ENCODE measurements around the gene SRRM4. TPM values are rescaled to one million over a fixed set of nuclear protein-coding genes. Genes with fewer than 3 reads are reported as not detected.
A peak's percentile ranks its signal among the peaks of the same experiment; 100 is the strongest.

SRRM4 gene
- total and polyA plus RNA-seq, 2 experiments from 2014 or later = 0.53 to 0.63 TPM

GRCh38 chr12:118946256-118946655, 35.1 kb upstream of the SRRM4 start:
- Histone ChIP-seq H3K4me3 (no peak overlapping the region), H3K27ac (ENCODE audit: low read depth) (no peak overlapping the region), H2AFZ (peak overlapping the region; percentile 32; the same call in 1 of the 2 replicates), H3K36me3 (ENCODE audit: insufficient read depth) (no peaks in the 10 kb centered on the region), H3K9me2 (ENCODE audit: insufficient read depth) (peaks cover 7% of the 10 kb centered on the region; the same call in 1 of the 2 replicates), H3F3A (replicated peaks; ENCODE audit: low read depth) (no peaks in the 10 kb centered on the region), H3K4me2 (no peak overlapping the region), H3K4me1 (ENCODE audit: insufficient read depth) (no peaks in the 10 kb centered on the region), H4K20me1 (replicated peaks; ENCODE audit: insufficient read depth) (no peaks in the 10 kb centered on the region), H3K79me2 (replicated peaks; ENCODE audit: insufficient read depth) (no peaks in the 10 kb centered on the region), H3K27me3 (ENCODE audit: insufficient read depth) (no peaks in the 10 kb centered on the region)
- Mint-ChIP-seq H3K4me1 (no peaks in the 10 kb centered on the region), H3K27ac (no peak overlapping the region), H3K36me3 (ENCODE audit: low read depth) (no peaks in the 10 kb centered on the region), H3K9me3 (no peaks in the 10 kb centered on the region), H3K4me3 (no peak overlapping the region), H3K27me3 (ENCODE audit: insufficient read depth, low read depth, poor library complexity) (peaks cover 3% of the 10 kb centered on the region)
- TF ChIP-seq EZH2phosphoT487 (IDR thresholded peaks at IDR 0.05; ENCODE audit: unreplicated experiment) (no peak), ETS1 (IDR thresholded peaks at IDR 0.05) (no peak), EZH2 (IDR thresholded peaks at IDR 0.05; ENCODE audit: low read depth, unreplicated experiment) (no peak), JUNB (IDR thresholded peaks at IDR 0.05; ENCODE audit: unreplicated experiment) (no peak), NANOG (IDR thresholded peaks at IDR 0.05; ENCODE audit: borderline replicate concordance) (no peak), ZNF114 (CRISPR knock-in tag; IDR thresholded peaks at IDR 0.05) (no peak), CREB1 (CRISPR knock-in tag; IDR thresholded peaks at IDR 0.05; ENCODE audit: low read depth) (no peak)
- DNase-seq (ENCODE audit: low spot score) = no peak
- ATAC-seq = no peak

GRCh38 chr12:118958520-118958919, 22.8 kb upstream of the SRRM4 start:
- Mint-ChIP-seq H3K4me3 (no peak overlapping the region), H3K4me1 (peaks cover 6% of the 10 kb centered on the region; the same call in 2 of the 3 replicates), H3K27ac (no peak overlapping the region), H3K9me3 (peaks cover 10% of the 10 kb centered on the region), H3K36me3 (ENCODE audit: low read depth) (no peaks in the 10 kb centered on the region), H3K27me3 (ENCODE audit: insufficient read depth, low read depth, poor library complexity) (peaks cover 3% of the 10 kb centered on the region)
- Histone ChIP-seq H3F3A (replicated peaks; ENCODE audit: low read depth) (no peaks in the 10 kb centered on the region), H3K4me3 (no peak overlapping the region), H4K20me1 (replicated peaks; ENCODE audit: insufficient read depth) (no peaks in the 10 kb centered on the region), H3K4me1 (ENCODE audit: insufficient read depth) (peaks cover 10% of the 10 kb centered on the region; the same call in 1 of the 2 replicates), H3K4me2 (no peak overlapping the region), H3K27ac (ENCODE audit: low read depth) (no peak overlapping the region), H3K9me2 (ENCODE audit: insufficient read depth) (peaks cover 8% of the 10 kb centered on the region; the same call in 1 of the 2 replicates), H3K27me3 (ENCODE audit: insufficient read depth) (no peaks in the 10 kb centered on the region), H2AFZ (no peak overlapping the region), H3K36me3 (ENCODE audit: insufficient read depth) (no peaks in the 10 kb centered on the region), H3K79me2 (replicated peaks; ENCODE audit: insufficient read depth) (no peaks in the 10 kb centered on the region)
- DNase-seq (ENCODE audit: low spot score) (peak; percentile 46), ATAC-seq (peak; percentile 64)
- TF ChIP-seq CREB1 (CRISPR knock-in tag; IDR thresholded peaks at IDR 0.05; ENCODE audit: low read depth) (no peak), ZNF331 (CRISPR knock-in tag; IDR thresholded peaks at IDR 0.05; ENCODE audit: low read depth) (no peak), EZH2 (IDR thresholded peaks at IDR 0.05; ENCODE audit: low read depth, unreplicated experiment) (no peak), POLR2AphosphoS5 (IDR thresholded peaks at IDR 0.05; ENCODE audit: low read depth) (no peak), CTCF (conservative IDR thresholded peaks at IDR 0.05; ENCODE audit: low read depth in 2 of 2) (no peak), JUNB (IDR thresholded peaks at IDR 0.05; ENCODE audit: unreplicated experiment) (no peak), NANOG (IDR thresholded peaks at IDR 0.05; ENCODE audit: borderline replicate concordance) (no peak), EZH2phosphoT487 (IDR thresholded peaks at IDR 0.05; ENCODE audit: unreplicated experiment) (no peak), ETS1 (IDR thresholded peaks at IDR 0.05) (no peak), ZNF114 (CRISPR knock-in tag; IDR thresholded peaks at IDR 0.05) (no peak), REST (IDR thresholded peaks at IDR 0.05; ENCODE audit: unreplicated experiment) (no peak)
